ENCODE data around the gene NPAS2.

The NPAS2 gene

GRCh38 chr2:101025561-101025960, 205.6 kb downstream of the NPAS2 start:
- no peak for DNase-seq

- no peak for DNase-seq
These were observed 206.3 kb downstream of the NPAS2 start for GRCh38 chr2:101026253-101026701.

- no peak for DNase-seq
These were observed 207.1 kb downstream of the NPAS2 start for GRCh38 chr2:101026923-101027469.

GRCh38 chr2:101027852-101028251, 207.9 kb downstream of the NPAS2 start:
- no peak for DNase-seq

GRCh38 chr2:101030866-101031554, 211.1 kb downstream of the NPAS2 start:
- no peak for DNase-seq

- DNase-seq: no peak
These were observed 212.3 kb downstream of the NPAS2 start for GRCh38 chr2:101032084-101032776.

GRCh38 chr2:101036562-101036961, 216.6 kb downstream of the NPAS2 start:
- peak in 1 of 3 experiments; percentile 37 for DNase-seq

GRCh38 chr2:101037161-101037755, 217.3 kb downstream of the NPAS2 start:
- DNase-seq: no peak

- peak in 1 of 3 experiments; percentile 39 for DNase-seq
These were observed 218.7 kb downstream of the NPAS2 start for GRCh38 chr2:101038455-101039255.

- DNase-seq: no peak
These were observed 220.1 kb downstream of the NPAS2 start for GRCh38 chr2:101040072-101040471.

GRCh38 chr2:101040761-101041160, 220.8 kb downstream of the NPAS2 start:
- DNase-seq: no peak

GRCh38 chr2:101041413-101041812, 221.5 kb downstream of the NPAS2 start:
- no peak for DNase-seq

GRCh38 chr2:101045330-101045729, 225.4 kb downstream of the NPAS2 start:
- DNase-seq: no peak
